Measurements from ENCODE around the gene MS4A15.

GRCh38 chr11:60783911-60784310, 27.2 kb downstream of the MS4A15 start:
- TF ChIP-seq POLR2A (IDR thresholded peaks at IDR 0.05; ENCODE audit: low read depth, low read length) = no peak
- no peak for TF ChIP-seq TAF1 (IDR thresholded peaks at IDR 0.05; ENCODE audit: borderline replicate concordance, low read depth, low read length)

All from GM12892 (cell line).